IMR-90 (cell line): ENCODE data around the gene RAPGEFL1. TPM values are rescaled to one million over a fixed set of nuclear protein-coding genes. Genes with fewer than 3 reads are reported as not detected.

ENCODE experiments used
- ATAC-seq: fragments of 200-7000 bp; cut with Tn5 transposase; 2 replicates; pipeline ENCODE4 v1.9.1; 2020; ENCODE audit warnings: low read depth, mild to moderate bottlenecking, moderate library complexity
- BruUV-seq: library from RNA; stranded (reverse); fragments of 400-500 nt; replicated peaks from 2 replicates; lab custom pipeline; 2021; lab: Mats Ljungman, UMichigan
- CTCF ChIA-PET: fragments of 300-600 bp; formaldehyde crosslinking; extraction: SDS; loops from one replicate; lab custom pipeline; 2021; ENCODE audit warnings: antibody characterized with exemption; lab: Yijun Ruan, JAX
- POLR2A ChIA-PET: fragments of 300-600 bp; sonication (Branson Sonifier 250); formaldehyde crosslinking; loops from one replicate; lab custom pipeline; 2022; ENCODE audit warnings: antibody characterized with exemption; ENCODE audit not compliant: unreplicated experiment; lab: Charles Lee
- DNase-seq: peaks from one replicate; pipeline ENCODE4 v3.0.0; 2013
- H2AFZ ChIP-seq: replicated peaks from 2 replicates; pipeline ENCODE3; 2013; ENCODE audit warnings: low read length, mild to moderate bottlenecking; ENCODE audit not compliant: poor library complexity
- H2AK5ac ChIP-seq: 2 replicates; pipeline ENCODE4 v1.6.1; 2013; ENCODE audit warnings: low read depth, low read length, inconsistent platforms
- H2AK9ac ChIP-seq: replicated peaks from 2 replicates; pipeline ENCODE3; 2013; ENCODE audit warnings: mild to moderate bottlenecking, low read depth, low read length, moderate library complexity; ENCODE audit not compliant: poor library complexity
- H2BK120ac ChIP-seq: 2 replicates; pipeline ENCODE4 v1.6.1; 2013; ENCODE audit warnings: low read depth, low read length, inconsistent platforms
- H2BK15ac ChIP-seq: 3 replicates; pipeline ENCODE4 v1.6.1; 2013; ENCODE audit warnings: low read depth, low read length, inconsistent platforms
- H2BK20ac ChIP-seq: 2 replicates; pipeline ENCODE4 v1.6.1; 2013; ENCODE audit warnings: low read depth, mild to moderate bottlenecking, inconsistent platforms, low read length, moderate library complexity
- H2BK5ac ChIP-seq: 2 replicates; pipeline ENCODE4 v1.6.1; 2013; ENCODE audit warnings: mild to moderate bottlenecking, low read depth, low read length, inconsistent platforms; ENCODE audit not compliant: poor library complexity, severe bottlenecking
- H3K14ac ChIP-seq: replicated peaks from 2 replicates; pipeline ENCODE4 v1.6.1; 2013; ENCODE audit warnings: low read depth, low read length, inconsistent platforms
- H3K18ac ChIP-seq: 2 replicates; pipeline ENCODE4 v1.6.1; 2013; ENCODE audit warnings: low read depth, low read length, control low read depth
- H3K23ac ChIP-seq: 2 replicates; pipeline ENCODE4 v1.6.1; 2013; ENCODE audit warnings: low read depth, low read length, inconsistent platforms
- H3K27ac ChIP-seq: 2 replicates; pipeline ENCODE4 v1.5.1; 2013; ENCODE audit warnings: mild to moderate bottlenecking, control low read depth, low read length; ENCODE audit not compliant: insufficient read depth
- H3K27me3 ChIP-seq: 2 replicates; pipeline ENCODE4 v1.6.1; 2013; ENCODE audit warnings: low read length; ENCODE audit not compliant: control insufficient read depth, insufficient read depth
- H3K36me3 ChIP-seq: 2 replicates; pipeline ENCODE4 v1.6.1; 2013; ENCODE audit warnings: low read length, mixed read lengths; ENCODE audit not compliant: control insufficient read depth, insufficient read depth
- H3K4ac ChIP-seq: 2 replicates; pipeline ENCODE4 v1.6.1; 2013; ENCODE audit warnings: low read depth, low read length, inconsistent platforms
- H3K4me1 ChIP-seq: 2 replicates; pipeline ENCODE4 v1.6.1; 2013; ENCODE audit warnings: low read length, mixed read lengths; ENCODE audit not compliant: control insufficient read depth, insufficient read depth
- H3K4me2 ChIP-seq: 2 replicates; pipeline ENCODE4 v1.6.1; 2013; ENCODE audit warnings: low read depth, mild to moderate bottlenecking, control low read depth, low read length, moderate library complexity
- H3K4me3 ChIP-seq: 2 replicates; pipeline ENCODE4 v1.5.1; 2013; ENCODE audit warnings: low read depth, mild to moderate bottlenecking, control low read depth, low read length, moderate library complexity; ENCODE audit not compliant: insufficient read depth
- H3K56ac ChIP-seq: 2 replicates; pipeline ENCODE4 v1.6.1; 2013; ENCODE audit warnings: low read length, inconsistent platforms; ENCODE audit not compliant: insufficient read depth; ENCODE audit errors: extremely low read depth
- H3K79me1 ChIP-seq, 2 experiments: 2 replicates each; pipeline ENCODE4 v1.6.1; 2013; ENCODE audit warnings: low read length in 2 of 2, inconsistent platforms in 1 of 2, low read depth in 1 of 2
- H3K9ac ChIP-seq: 2 replicates; pipeline ENCODE4 v1.6.1; 2013; ENCODE audit warnings: low read depth, low read length, control low read depth
- H3K9me1 ChIP-seq: 2 replicates; pipeline ENCODE4 v1.6.1; 2013; ENCODE audit warnings: low read length, inconsistent platforms; ENCODE audit not compliant: insufficient read depth
- H3K9me3 ChIP-seq: 2 replicates; pipeline ENCODE4 v1.6.1; 2013; ENCODE audit warnings: low read length; ENCODE audit not compliant: control insufficient read depth, insufficient read depth
- H4K20me1 ChIP-seq: 2 replicates; pipeline ENCODE4 v1.6.1; 2013; ENCODE audit warnings: low read length, inconsistent platforms; ENCODE audit not compliant: insufficient read depth
- H4K5ac ChIP-seq: 2 replicates; pipeline ENCODE4 v1.6.1; 2013; ENCODE audit warnings: mild to moderate bottlenecking, low read depth, low read length, control low read depth
- H4K8ac ChIP-seq, 2 experiments: 2 replicates each; pipeline ENCODE4 v1.6.1; 2013; ENCODE audit warnings: low read depth in 2 of 2, low read length in 2 of 2, control low read depth in 1 of 2, inconsistent platforms in 1 of 2
- H4K91ac ChIP-seq: 2 replicates; pipeline ENCODE4 v1.6.1; 2013; ENCODE audit warnings: low read depth, low read length, inconsistent platforms; ENCODE audit not compliant: insufficient read depth
- BHLHE40 ChIP-seq: fragments of 150-350 bp; IDR thresholded peaks from 2 replicates; pipeline ENCODE4 v1.6.1; 2016; ENCODE audit warnings: mild to moderate bottlenecking, low read depth, low read length
- CEBPB ChIP-seq: IDR thresholded peaks from 2 replicates; pipeline ENCODE4 v1.6.1; 2012; ENCODE audit warnings: low read depth, low read length, improper control_type of control experiment
- CHD1 ChIP-seq: IDR thresholded peaks from 2 replicates; pipeline ENCODE4 v1.6.1; 2012; ENCODE audit warnings: low read depth, low read length, improper control_type of control experiment
- FOS ChIP-seq: fragments of 150-350 bp; IDR thresholded peaks from 2 replicates; pipeline ENCODE4 v1.6.1; 2016; ENCODE audit warnings: low read depth, low read length
- MAFK ChIP-seq: IDR thresholded peaks from 2 replicates; pipeline ENCODE4 v1.6.1; 2012; ENCODE audit warnings: low read depth, low read length, improper control_type of control experiment
- MAZ ChIP-seq: IDR thresholded peaks from 2 replicates; pipeline ENCODE4 v1.6.1; 2012; ENCODE audit warnings: low read depth, mild to moderate bottlenecking, low read length, improper control_type of control experiment, moderate library complexity, borderline replicate concordance
- MXI1 ChIP-seq: IDR thresholded peaks from 2 replicates; pipeline ENCODE4 v1.6.1; 2012; ENCODE audit warnings: low read depth, mild to moderate bottlenecking, low read length, moderate library complexity, borderline replicate concordance
- POLR2A ChIP-seq: IDR thresholded peaks from 2 replicates; pipeline ENCODE4 v1.6.1; 2012; ENCODE audit warnings: mild to moderate bottlenecking, low read depth, low read length
- RAD21 ChIP-seq: IDR thresholded peaks from 2 replicates; pipeline ENCODE4 v1.6.1; 2012; ENCODE audit warnings: low read length, improper control_type of control experiment
- RCOR1 ChIP-seq: IDR thresholded peaks from 2 replicates; pipeline ENCODE4 v1.6.1; 2012; ENCODE audit warnings: mild to moderate bottlenecking, low read length, improper control_type of control experiment; ENCODE audit not compliant: insufficient replicate concordance
- RFX5 ChIP-seq: IDR thresholded peaks from 2 replicates; pipeline ENCODE4 v1.8.0; 2012; ENCODE audit warnings: low read depth, mild to moderate bottlenecking, low read length, moderate library complexity
- SMC3 ChIP-seq: fragments of 150-350 bp; IDR thresholded peaks from 2 replicates; pipeline ENCODE4 v1.6.1; 2016; ENCODE audit warnings: low read depth, mild to moderate bottlenecking, antibody characterized with exemption, low read length, moderate library complexity
- WGBS, 2 experiments: methylation state at CpG; one replicate each; pipeline versions ENCODE4 v1.1.5 to v1.1.7; 2013; ENCODE audit warnings: missing lambda C conversion rate in 2 of 2; ENCODE audit not compliant: insufficient read length in 1 of 2; ENCODE audit errors: extremely low coverage in 2 of 2; 5-methylcytosine and 5-hydroxymethylcytosine counted together
- dilution Hi-C: fragments of 300-500 bp; cut with HindIII; formaldehyde crosslinking; loops from one replicate; pipeline ENCODE4 v1.14.3; 2018; ENCODE audit warnings: low sequenced_read_pairs; ENCODE audit not compliant: unreplicated experiment
- in situ Hi-C: fragments of 300-500 bp; cut with MboI; formaldehyde crosslinking; loops from 3 replicates; pipeline ENCODE4 v1.14.3; 2019; ENCODE audit warnings: low sequenced_read_pairs, inconsistent platforms, mixed read lengths
- intact Hi-C: fragments of 100-400 bp; cut with micrococcal nuclease; formaldehyde crosslinking; loops from 2 replicates; pipeline ENCODE4 v1.10.0; 2022
- polyA plus RNA-seq, 3 experiments: library from polyadenylated mRNA; depleted of rRNA; stranded (reverse); fragments of >200 nt; gene quantifications; 2 replicates each; pipeline ENCODE4 v1.2.3, GENCODE V29; 2012; ENCODE audit warnings: low replicate concordance in 1 of 3
- total RNA-seq: library from RNA; depleted of rRNA; stranded (reverse); fragments of >200 nt; gene quantifications from 2 replicates; pipeline ENCODE4 v1.2.3, GENCODE V29; 2012
- TF ChIP-seq, protein P1 (sequence below): fragments of 150-350 bp; IDR thresholded peaks from 2 replicates; pipeline ENCODE4 v1.6.1; 2016; ENCODE audit warnings: low read depth, mild to moderate bottlenecking, low read length, moderate library complexity, borderline replicate concordance
- TF ChIP-seq, protein P2 (sequence below): conservative IDR thresholded peaks from 2 replicates; pipeline ENCODE4 v1.5.1; 2012; ENCODE audit warnings: mild to moderate bottlenecking, low read depth, low read length, improper control_type of control experiment

RAPGEFL1 gene
- total and polyA plus RNA-seq, 2 of the 4 experiments (the other 2 are of a cell fraction), result 0.54 to 5.6 TPM

DNA sequence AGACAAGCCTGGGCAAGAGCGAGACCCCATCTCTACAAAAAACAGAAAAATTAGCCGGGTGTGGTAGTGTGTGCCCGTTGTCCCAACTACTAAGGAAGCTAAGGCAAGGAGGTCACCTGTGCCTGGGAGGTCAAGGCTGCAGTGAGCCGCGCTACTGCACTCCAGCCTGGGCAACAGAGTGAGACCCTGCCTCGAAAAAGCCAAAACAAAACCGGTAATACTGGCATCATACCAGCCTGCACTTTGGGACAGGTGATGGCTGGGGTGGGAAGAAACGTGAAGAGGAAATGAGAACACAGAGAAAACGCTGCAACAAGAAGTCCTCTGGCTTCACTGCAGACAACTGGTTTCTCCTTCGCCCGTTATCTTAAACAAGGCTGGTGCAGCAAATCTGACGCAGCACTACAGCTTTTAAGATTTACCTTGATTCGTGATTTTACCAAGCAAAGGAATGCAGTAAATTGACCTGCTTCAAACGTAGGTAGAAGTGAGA lies 37.7 kb upstream of the RAPGEFL1 start:
- Histone ChIP-seq H4K20me1 (no peaks in the 10 kb centered on the region), H4K5ac (peak overlapping the region; percentile 95), H2BK5ac (peak overlapping the region; percentile 96), H2BK20ac (peak overlapping the region; percentile 3), H2AK9ac (peak overlapping the region; percentile 90), H3K36me3 (peaks cover 19% of the 10 kb centered on the region), H3K4me3 (peak overlapping the region; percentile 58), H4K91ac (peak overlapping the region; percentile 93), H3K18ac (peak overlapping the region; percentile 85; the same call in 1 of the 2 replicates), H4K8ac (peak overlapping the region; percentile 76 to 100), H3K9me3 (no peaks in the 10 kb centered on the region), H3K9me1 (0 out of 2 replicates have a peak, but pooled peaks cover 3% of the 10 kb centered on the region), H3K4me1 (peaks cover 4% of the 10 kb centered on the region), H2BK15ac (peak overlapping the region; percentile 55; the same call in 1 of the 3 replicates), H2AFZ (peak overlapping the region; percentile 84), H2AK5ac (peak overlapping the region; percentile 77), H3K56ac (peak overlapping the region; percentile 95), H3K27me3 (no peaks in the 10 kb centered on the region), H3K27ac (peak overlapping the region; percentile 81), H2BK120ac (peak overlapping the region; percentile 91), H3K4me2 (peak overlapping the region; percentile 89), H3K23ac (peak overlapping the region; percentile 100), H3K4ac (peak overlapping the region; percentile 99), H3K14ac (peak overlapping the region; percentile 100), H3K9ac (peak overlapping the region; percentile 84), H3K79me1 (peaks cover 27 to 44% of the 10 kb centered on the region in 2 experiments)
- WGBS, 2 experiments, result 35% methylated on average over 5 of the region's 14 CpGs; no CpG with 5 or more reads in 1 of the 2 experiments
- dilution Hi-C loops, result no loop called here
- intact Hi-C loops, result loop anchor here (1.0 kb wide), 1 partner anchor 26 kb away; no protein-coding TSS in a partner anchor
- CTCF ChIA-PET, result interaction anchor here (1.0 to 1.1 kb wide), 2 partner anchors 11 to 26 kb away, joined by 3 to 5 read pairs; no protein-coding TSS in a partner anchor
- DNase-seq, result no peak
- POLR2A ChIA-PET, result interaction anchor here (1.5 to 1.6 kb wide), 2 partner anchors 17 to 41 kb away, joined by 4 to 5 read pairs; partner anchors contain the start of gene MSL1
- ATAC-seq, result peak; percentile 0
- in situ Hi-C loops, result no loop called here
- BruUV-seq, result TSS peak; percentile 85
- TF ChIP-seq MAFK (no peak), MXI1 (no peak), RAD21 (no peak), SMC3 (no peak), BHLHE40 (no peak), MAZ (no peak), FOS (no peak), CHD1 (no peak), CEBPB (no peak), RFX5 (no peak), POLR2A (no peak), RCOR1 (no peak)
- TF ChIP-seq, protein P1, sequence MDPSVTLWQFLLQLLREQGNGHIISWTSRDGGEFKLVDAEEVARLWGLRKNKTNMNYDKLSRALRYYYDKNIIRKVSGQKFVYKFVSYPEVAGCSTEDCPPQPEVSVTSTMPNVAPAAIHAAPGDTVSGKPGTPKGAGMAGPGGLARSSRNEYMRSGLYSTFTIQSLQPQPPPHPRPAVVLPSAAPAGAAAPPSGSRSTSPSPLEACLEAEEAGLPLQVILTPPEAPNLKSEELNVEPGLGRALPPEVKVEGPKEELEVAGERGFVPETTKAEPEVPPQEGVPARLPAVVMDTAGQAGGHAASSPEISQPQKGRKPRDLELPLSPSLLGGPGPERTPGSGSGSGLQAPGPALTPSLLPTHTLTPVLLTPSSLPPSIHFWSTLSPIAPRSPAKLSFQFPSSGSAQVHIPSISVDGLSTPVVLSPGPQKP, result no peak
- TF ChIP-seq, protein P2, sequence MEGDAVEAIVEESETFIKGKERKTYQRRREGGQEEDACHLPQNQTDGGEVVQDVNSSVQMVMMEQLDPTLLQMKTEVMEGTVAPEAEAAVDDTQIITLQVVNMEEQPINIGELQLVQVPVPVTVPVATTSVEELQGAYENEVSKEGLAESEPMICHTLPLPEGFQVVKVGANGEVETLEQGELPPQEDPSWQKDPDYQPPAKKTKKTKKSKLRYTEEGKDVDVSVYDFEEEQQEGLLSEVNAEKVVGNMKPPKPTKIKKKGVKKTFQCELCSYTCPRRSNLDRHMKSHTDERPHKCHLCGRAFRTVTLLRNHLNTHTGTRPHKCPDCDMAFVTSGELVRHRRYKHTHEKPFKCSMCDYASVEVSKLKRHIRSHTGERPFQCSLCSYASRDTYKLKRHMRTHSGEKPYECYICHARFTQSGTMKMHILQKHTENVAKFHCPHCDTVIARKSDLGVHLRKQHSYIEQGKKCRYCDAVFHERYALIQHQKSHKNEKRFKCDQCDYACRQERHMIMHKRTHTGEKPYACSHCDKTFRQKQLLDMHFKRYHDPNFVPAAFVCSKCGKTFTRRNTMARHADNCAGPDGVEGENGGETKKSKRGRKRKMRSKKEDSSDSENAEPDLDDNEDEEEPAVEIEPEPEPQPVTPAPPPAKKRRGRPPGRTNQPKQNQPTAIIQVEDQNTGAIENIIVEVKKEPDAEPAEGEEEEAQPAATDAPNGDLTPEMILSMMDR, result no peak
